H1 (cell line): ENCODE results near the gene ANKRD11. TPM values are rescaled to one million over a fixed set of nuclear protein-coding genes. Genes with fewer than 3 reads are reported as not detected.

Experiments
- CTCF ChIA-PET: fragments of 300-600 bp; sonication (Branson Sonifier 250); formaldehyde crosslinking; loops from one replicate; lab custom pipeline; 2021; ENCODE audit not compliant: partially characterized antibody; lab: Charles Lee
- POLR2A ChIA-PET: fragments of 300-600 bp; sonication (Branson Sonifier 250); formaldehyde crosslinking; loops from one replicate; lab custom pipeline; 2021; ENCODE audit warnings: inconsistent platforms; ENCODE audit not compliant: partially characterized antibody; lab: Charles Lee
- DNase-seq, 2 experiments: peaks; one replicate each; pipeline versions ENCODE4 v3.0.0 to v3.0.0-alpha.2; 2010 to 2022; ENCODE audit warnings: low spot score in 2 of 2, low read depth in 1 of 2, mixed read lengths in 1 of 2
- FAIRE-seq: peaks from 2 replicates; lab custom pipeline; 2011; peaks lifted over from hg19 to GRCh38; lab: Jason Lieb, UNC
- H2AFZ ChIP-seq: 2 replicates; pipeline ENCODE4 v1.8.1; 2012; ENCODE audit warnings: low read length, inconsistent platforms
- H2AK5ac ChIP-seq: 2 replicates; pipeline ENCODE4 v1.6.1; 2013; ENCODE audit warnings: low read depth, low read length
- H2BK120ac ChIP-seq: replicated peaks from 2 replicates; pipeline ENCODE3; 2013; ENCODE audit warnings: low read depth, low read length, inconsistent platforms
- H2BK12ac ChIP-seq: 2 replicates; pipeline ENCODE4 v1.6.1; 2013; ENCODE audit warnings: low read depth, low read length
- H2BK15ac ChIP-seq: 2 replicates; pipeline ENCODE4 v1.6.1; 2013; ENCODE audit warnings: low read length
- H2BK20ac ChIP-seq: 2 replicates; pipeline ENCODE4 v1.6.1; 2013; ENCODE audit warnings: low read length
- H2BK5ac ChIP-seq: 2 replicates; pipeline ENCODE4 v1.6.1; 2013; ENCODE audit warnings: low read depth, low read length
- H3K14ac ChIP-seq: 2 replicates; pipeline ENCODE4 v1.6.1; 2013; ENCODE audit warnings: inconsistent platforms; ENCODE audit not compliant: insufficient read length
- H3K18ac ChIP-seq: 2 replicates; pipeline ENCODE4 v1.6.1; 2013; ENCODE audit warnings: low read length; ENCODE audit errors: extremely low read depth
- H3K23ac ChIP-seq: 2 replicates; pipeline ENCODE4 v1.6.1; 2013; ENCODE audit warnings: inconsistent platforms; ENCODE audit not compliant: insufficient read length
- H3K23me2 ChIP-seq: 2 replicates; pipeline ENCODE4 v1.6.1; 2013; ENCODE audit warnings: low read depth, low read length
- H3K27ac ChIP-seq: 2 replicates; pipeline ENCODE4 v1.6.1; 2011; ENCODE audit warnings: low read depth, low read length, inconsistent platforms
- H3K27me3 ChIP-seq, 4 experiments: replicated peaks in 1 of 4; 1 replicate in 1 of 4; 2 replicates in 3 of 4; pipeline versions ENCODE4 v1.6.1 to v1.8.1; 2011 to 2013; ENCODE audit warnings: low read length in 3 of 4, mild to moderate bottlenecking in 3 of 4, inconsistent platforms in 2 of 4, mixed read lengths in 2 of 4, moderate library complexity in 1 of 4; ENCODE audit not compliant: control insufficient read depth in 3 of 4, insufficient read depth in 3 of 4; ENCODE audit errors: extremely low read depth in 1 of 4
- H3K36me3 ChIP-seq, 4 experiments: 2 replicates each; pipeline versions ENCODE4 v1.6.1 to v1.8.1; 2011 to 2013; ENCODE audit warnings: mild to moderate bottlenecking in 4 of 4, low read length in 3 of 4, moderate library complexity in 2 of 4, control low read depth in 1 of 4, inconsistent platforms in 1 of 4; ENCODE audit not compliant: insufficient read depth in 4 of 4, control insufficient read depth in 2 of 4
- H3K4ac ChIP-seq: replicated peaks from 2 replicates; pipeline ENCODE3; 2013; ENCODE audit warnings: low read length, low read depth, mixed read lengths, inconsistent platforms; ENCODE audit not compliant: insufficient read length
- H3K4me1 ChIP-seq, 4 experiments: replicated peaks in 1 of 4; 1 replicate in 1 of 4; 2 replicates in 3 of 4; pipeline versions ENCODE4 v1.6.1 to v1.8.1; 2011 to 2013; ENCODE audit warnings: low read length in 3 of 4, inconsistent platforms in 2 of 4, mixed read lengths in 1 of 4; ENCODE audit not compliant: insufficient read depth in 4 of 4, control insufficient read depth in 3 of 4
- H3K4me2 ChIP-seq, 2 experiments: 2 replicates each; pipeline versions ENCODE4 v1.6.1 to v1.8.1; 2011 to 2013; ENCODE audit warnings: low read depth in 2 of 2, low read length in 2 of 2, control low read depth in 1 of 2, inconsistent platforms in 1 of 2, mild to moderate bottlenecking in 1 of 2; ENCODE audit not compliant: insufficient read depth in 1 of 2
- H3K4me3 ChIP-seq, 4 experiments: fragments of 200-600, 300-600 bp in 1 of 4; sonication (generic), shearing (Covaris generic), sonication (Bioruptor Twin) in 1 of 4; 2 replicates each; pipeline versions ENCODE4 v1.5.1 to v1.8.1; 2011 to 2016; ENCODE audit warnings: low read length in 4 of 4, low read depth in 3 of 4, control low read depth in 2 of 4, inconsistent platforms in 2 of 4, mild to moderate bottlenecking in 2 of 4, mixed read lengths in 1 of 4, moderate library complexity in 1 of 4; ENCODE audit not compliant: insufficient read depth in 2 of 4; ENCODE audit errors: extremely low read depth in 1 of 4
- H3K56ac ChIP-seq: replicated peaks from 2 replicates; pipeline ENCODE3; 2013; ENCODE audit warnings: low read depth, mild to moderate bottlenecking, mixed read lengths, low read length, inconsistent platforms; ENCODE audit not compliant: insufficient read length
- H3K79me1 ChIP-seq: 2 replicates; pipeline ENCODE4 v1.6.1; 2013; ENCODE audit warnings: low read depth, low read length, control low read depth
- H3K79me2 ChIP-seq, 2 experiments: 2 replicates each; pipeline versions ENCODE4 v1.6.1 to v1.8.1; 2012 to 2013; ENCODE audit warnings: low read length in 2 of 2, mild to moderate bottlenecking in 2 of 2, inconsistent platforms in 1 of 2; ENCODE audit not compliant: insufficient read depth in 2 of 2, control insufficient read depth in 1 of 2
- H3K9ac ChIP-seq, 4 experiments: replicated peaks in 1 of 4; 1 replicate in 1 of 4; 2 replicates in 3 of 4; pipeline versions ENCODE4 v1.6.1 to v1.8.1; 2011 to 2013; ENCODE audit warnings: low read depth in 3 of 4, low read length in 3 of 4, control low read depth in 2 of 4, mild to moderate bottlenecking in 2 of 4, moderate library complexity in 2 of 4, inconsistent platforms in 1 of 4; ENCODE audit errors: extremely low read depth in 1 of 4
- H3K9me3 ChIP-seq, 2 experiments: 2 replicates each; pipeline versions ENCODE4 v1.6.1 to v1.8.1; 2012 to 2013; ENCODE audit warnings: mild to moderate bottlenecking in 2 of 2, moderate library complexity in 2 of 2, control low read depth in 1 of 2, inconsistent platforms in 1 of 2, low read depth in 1 of 2, low read length in 1 of 2, mixed read lengths in 1 of 2; ENCODE audit not compliant: insufficient read depth in 2 of 2
- H4K20me1 ChIP-seq, 2 experiments: replicated peaks in 1 of 2; 2 replicates each; pipeline versions ENCODE3 to v1.8.1; 2011 to 2013; ENCODE audit warnings: inconsistent platforms in 2 of 2, low read length in 2 of 2, mild to moderate bottlenecking in 1 of 2; ENCODE audit not compliant: insufficient read depth in 2 of 2, control insufficient read depth in 1 of 2
- H4K5ac ChIP-seq: 2 replicates; pipeline ENCODE4 v1.6.1; 2013; ENCODE audit warnings: low read length, low read depth, mixed read lengths, inconsistent platforms; ENCODE audit not compliant: insufficient read length
- H4K8ac ChIP-seq: 2 replicates; pipeline ENCODE4 v1.8.0; 2013; ENCODE audit warnings: mild to moderate bottlenecking, moderate library complexity, low read length, inconsistent platforms; ENCODE audit not compliant: insufficient read depth; ENCODE audit errors: extremely low read depth
- H4K91ac ChIP-seq: replicated peaks from 2 replicates; pipeline ENCODE3; 2013; ENCODE audit warnings: low read length, mixed read lengths, inconsistent platforms; ENCODE audit not compliant: insufficient read length
- BRCA1 ChIP-seq: IDR thresholded peaks from 2 replicates; pipeline ENCODE4 v1.6.1; 2012; ENCODE audit warnings: low read depth, low read length, improper control_type of control experiment
- CBX8 ChIP-seq: fragments of 300-800, 300-1000 bp; sonication (generic); IDR thresholded peaks from 2 replicates; pipeline ENCODE4 v1.7.1; 2016; ENCODE audit warnings: low read depth, low read length, borderline replicate concordance
- CHD2 ChIP-seq: IDR thresholded peaks from 2 replicates; pipeline ENCODE4 v1.6.1; 2012; ENCODE audit warnings: low read length, improper control_type of control experiment
- CTBP2 ChIP-seq: IDR thresholded peaks from 2 replicates; pipeline ENCODE4 v1.7.0; 2011; ENCODE audit warnings: borderline replicate concordance, mild to moderate bottlenecking, moderate library complexity, mixed read lengths, low read length; ENCODE audit not compliant: insufficient read depth, insufficient read length
- EGR1 ChIP-seq: IDR thresholded peaks from 2 replicates; pipeline ENCODE4 v1.6.1; 2011; ENCODE audit warnings: low read depth, low read length, borderline replicate concordance
- HDAC2 ChIP-seq, 2 experiments: fragments of 300-600 bp in 1 of 2; sonication (generic) in 1 of 2; IDR thresholded peaks; 2 replicates each; pipeline ENCODE4 v1.6.1; 2011 to 2012; ENCODE audit warnings: low read depth in 2 of 2, low read length in 2 of 2, mild to moderate bottlenecking in 2 of 2, moderate library complexity in 2 of 2, borderline replicate concordance in 1 of 2, inconsistent platforms in 1 of 2
- JUND ChIP-seq: IDR thresholded peaks from 2 replicates; pipeline ENCODE4 v1.6.1; 2011; ENCODE audit warnings: mild to moderate bottlenecking, improper control_type of control experiment, low read length
- KDM1A ChIP-seq: fragments of 200-600, 300-600 bp; sonication (generic); IDR thresholded peaks from 2 replicates; pipeline ENCODE4 v1.7.1; 2016; ENCODE audit warnings: mild to moderate bottlenecking, low read length, borderline replicate concordance
- NRF1 ChIP-seq: IDR thresholded peaks from 2 replicates; pipeline ENCODE4 v1.6.1; 2011; ENCODE audit warnings: mild to moderate bottlenecking, low read depth, low read length, improper control_type of control experiment
- RFX5 ChIP-seq: IDR thresholded peaks from 2 replicates; pipeline ENCODE4 v1.6.1; 2011; ENCODE audit warnings: low read depth, low read length, improper control_type of control experiment, borderline replicate concordance
- SIN3A ChIP-seq, 2 experiments: IDR thresholded peaks in 1 of 2; conservative IDR thresholded peaks in 1 of 2; 2 replicates each; pipeline ENCODE4 v1.6.1; 2011 to 2012; ENCODE audit warnings: low read length in 2 of 2, improper control_type of control experiment in 1 of 2, low read depth in 1 of 2, mild to moderate bottlenecking in 1 of 2
- SIX5 ChIP-seq: IDR thresholded peaks from 2 replicates; pipeline ENCODE4 v1.6.1; 2011; ENCODE audit warnings: mild to moderate bottlenecking, low read depth, low read length
- TAF7 ChIP-seq: optimal IDR thresholded peaks from 2 replicates; pipeline ENCODE3; 2011; ENCODE audit warnings: low read depth, mild to moderate bottlenecking, inconsistent platforms, low read length, moderate library complexity, borderline replicate concordance
- TCF12 ChIP-seq: IDR thresholded peaks from 2 replicates; pipeline ENCODE4 v1.6.1; 2011; ENCODE audit warnings: low read depth, mild to moderate bottlenecking, low read length
- WGBS, 2 experiments: shearing (Covaris generic) in 1 of 2; methylation state at CpG; one replicate each; pipeline versions ENCODE4 v1.1.6 to v1.1.7; 2013 to 2015; ENCODE audit warnings: low lambda C conversion rate in 2 of 2, mixed read lengths in 2 of 2, inconsistent platforms in 1 of 2, low coverage in 1 of 2, missing lambda C conversion rate in 1 of 2; ENCODE audit not compliant: insufficient replicate concordance in 2 of 2, insufficient coverage in 1 of 2, insufficient read length in 1 of 2; ENCODE audit errors: extremely low coverage in 1 of 2, missing lambda C conversion rate in 1 of 2; 5-methylcytosine and 5-hydroxymethylcytosine counted together
- polyA plus RNA-seq, 7 experiments: library from polyadenylated mRNA; depleted of rRNA in 3 of 7; stranded (reverse) in 5 of 7; unstranded in 2 of 7; fragments of >200 nt in 5 of 7; fragments of 200-250 nt in 2 of 7; gene quantifications; 1 replicate in 5 of 7; 2 replicates in 1 of 7; 4 replicates in 1 of 7; pipeline versions ENCODE4 v1.2.1 to v1.2.3, GENCODE V29; 2011 to 2013; ENCODE audit warnings: missing spikeins in 2 of 7, mixed read lengths in 2 of 7
- total RNA-seq: library from RNA; stranded (reverse); fragmentation: NEBNext Ultra II Directional; extraction: Animal tissue kit (Norgen Biotek cat#: 25700); gene quantifications from 2 replicates; pipeline ENCODE4 v1.2.1, GENCODE V29; 2021

The ANKRD11 gene
- total and polyA plus RNA-seq, 2 of the 8 experiments (the other 6 are each of a cell fraction or from before 2014, with no cell fraction given), result 46.5 to 142 TPM

DNA sequence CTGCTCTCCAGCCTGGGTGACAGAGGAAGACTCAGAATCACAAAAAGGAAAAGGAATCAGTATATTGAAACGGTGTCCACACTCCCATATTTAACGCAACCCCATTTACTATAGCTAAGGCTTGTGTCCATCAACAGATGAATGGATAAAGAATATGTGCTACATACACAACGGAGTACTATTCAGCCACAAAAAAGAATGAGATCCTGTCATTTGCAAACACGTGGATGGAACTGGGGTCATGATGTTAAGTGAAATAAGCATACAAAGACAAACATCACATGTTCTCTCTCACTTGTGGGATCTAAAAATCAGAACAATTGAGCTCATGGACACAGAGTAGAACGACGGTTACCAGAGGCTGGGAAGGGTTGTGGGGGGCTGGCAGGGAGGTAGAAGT, 217.7 kb downstream of the ANKRD11 start:
- CTCF ChIA-PET, result interaction anchor here (0.6 to 3.4 kb wide), 7 partner anchors 9 to 235 kb away, joined by 3 to 15 read pairs (median 3); no protein-coding TSS in a partner anchor
- H4K20me1 ChIP-seq, result peaks cover 7 to 18% of the 10 kb centered on the region in 2 experiments
- H3K4me1 ChIP-seq, result no peaks in the 10 kb centered on the region
- no peak overlapping the region for H2BK12ac ChIP-seq
- H3K56ac ChIP-seq, result no peak overlapping the region
- H4K91ac ChIP-seq, result no peak overlapping the region
- no peak for DNase-seq
- no peak overlapping the region for H2AK5ac ChIP-seq
- no peaks in the 10 kb centered on the region for H3K23me2 ChIP-seq
- no peak overlapping the region for H2BK120ac ChIP-seq
- no peak overlapping the region for H2BK5ac ChIP-seq
- no peak overlapping the region for H2BK15ac ChIP-seq
- no peak overlapping the region for H4K8ac ChIP-seq
- no peak overlapping the region for H4K5ac ChIP-seq
- TF ChIP-seq BRCA1 (no peak), SIX5 (no peak), CBX8 (no peak), JUND (no peak), EGR1 (no peak), CHD2 (no peak), TCF12 (no peak), CTBP2 (no peak), TAF7 (no peak), SIN3A (conservative IDR thresholded peaks at IDR 0.05 in 1 of 2, IDR thresholded peaks at IDR 0.05 in 1 of 2; ENCODE audit: low read depth in 1 of 2, low read length in 2 of 2) (no peak), NRF1 (no peak), HDAC2 (IDR thresholded peaks at IDR 0.05; ENCODE audit: borderline replicate concordance in 1 of 2, low read depth in 2 of 2, low read length in 2 of 2) (no peak), KDM1A (no peak), RFX5 (no peak)
- TF ChIP-seq, all 59 proteins: peak for 0
- Histone ChIP-seq H3K27ac (no peak overlapping the region), H2AFZ (no peak overlapping the region), H3K4me3 (no peak overlapping the region), H3K27me3 (no peaks in the 10 kb centered on the region), H3K23ac (no peak overlapping the region), H3K4ac (no peak overlapping the region), H3K4me2 (no peak overlapping the region), H3K14ac (no peak overlapping the region), H3K18ac (no peak overlapping the region), H3K36me3 (peaks cover 10 to 68% (median 41%) of the 10 kb centered on the region in 4 experiments), H3K9me3 (no peaks in the 10 kb centered on the region), H2BK20ac (no peak overlapping the region), H3K79me1 (peaks cover 4% of the 10 kb centered on the region), H3K9ac (no peak overlapping the region), H3K79me2 (peaks cover 0 to 5% of the 10 kb centered on the region in 2 experiments; a peak in 1 of 4 replicates)
- POLR2A ChIA-PET, result interaction anchor here (0.7 to 3.5 kb wide), 5 partner anchors 8 to 276 kb away, joined by 3 to 13 read pairs (median 3); no protein-coding TSS in a partner anchor
- WGBS, 2 experiments, result 93% methylated on average over 6 of the region's 6 CpGs; no CpG with 5 or more reads in 1 of the 2 experiments
- FAIRE-seq, result no peak
